HG03457 (cell line): ENCODE results near the gene ZNF574.

ENCODE experiments used
- ATAC-seq: cut with Tn5 transposase; IDR thresholded peaks from one replicate; pipeline ENCODE4 v1.9.1; 2021; ENCODE audit warnings: moderate number of reproducible peaks; ENCODE audit not compliant: unreplicated experiment

Gene ZNF574

DNA sequence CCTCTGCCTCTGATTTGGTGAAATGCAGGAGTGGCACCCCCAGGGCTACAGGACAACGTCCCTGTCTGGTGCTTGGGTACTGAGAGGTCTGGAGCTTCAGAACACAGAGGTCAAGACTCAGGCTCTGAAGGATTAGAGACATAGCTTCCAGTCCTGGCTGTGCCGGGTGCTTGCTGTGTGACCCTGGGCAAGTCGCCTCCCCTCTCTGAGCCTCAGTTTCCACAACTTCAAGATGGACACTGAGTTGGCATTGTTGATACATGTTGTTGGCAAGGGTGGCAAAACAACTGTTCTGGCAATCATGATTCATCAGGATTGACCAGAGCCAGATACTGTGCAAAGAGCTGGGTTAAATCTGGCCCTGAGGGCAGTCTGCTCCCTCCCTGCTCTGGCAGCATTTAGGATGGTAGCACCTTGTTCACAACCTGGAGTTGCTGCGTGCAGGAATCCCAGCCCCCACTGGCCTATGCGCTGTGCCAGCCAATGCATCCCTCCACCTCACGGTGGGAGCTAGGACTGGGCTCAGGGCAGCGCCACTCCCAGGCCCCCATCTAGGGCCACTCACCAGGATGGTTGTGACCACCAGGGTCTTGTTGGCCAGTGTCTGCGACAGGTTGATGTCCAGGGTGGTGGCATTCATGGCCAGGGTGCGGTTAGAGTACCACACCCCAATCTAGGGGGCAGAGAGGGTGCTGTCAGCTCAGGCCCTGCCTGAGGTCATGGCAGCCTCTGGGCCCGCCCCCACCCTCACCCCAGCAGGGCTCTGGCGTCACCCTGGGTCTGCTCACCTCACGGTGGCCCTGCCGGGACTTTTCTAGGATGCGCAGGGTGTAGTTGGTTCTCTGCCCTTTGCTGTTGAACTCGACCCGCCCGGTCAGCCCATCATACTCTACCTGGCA is 22.7 kb upstream of the ZNF574 start:
- no peak for ATAC-seq

- no peak for ATAC-seq
These were observed 21.8 kb upstream of the ZNF574 start for GRCh38 chr19:42054205-42054604.

GRCh38 chr19:42057846-42058245 is 18.1 kb upstream of the ZNF574 start:
- no peak for ATAC-seq

- ATAC-seq = no peak
These were observed 16.8 kb upstream of the ZNF574 start for GRCh38 chr19:42059196-42059595.

DNA sequence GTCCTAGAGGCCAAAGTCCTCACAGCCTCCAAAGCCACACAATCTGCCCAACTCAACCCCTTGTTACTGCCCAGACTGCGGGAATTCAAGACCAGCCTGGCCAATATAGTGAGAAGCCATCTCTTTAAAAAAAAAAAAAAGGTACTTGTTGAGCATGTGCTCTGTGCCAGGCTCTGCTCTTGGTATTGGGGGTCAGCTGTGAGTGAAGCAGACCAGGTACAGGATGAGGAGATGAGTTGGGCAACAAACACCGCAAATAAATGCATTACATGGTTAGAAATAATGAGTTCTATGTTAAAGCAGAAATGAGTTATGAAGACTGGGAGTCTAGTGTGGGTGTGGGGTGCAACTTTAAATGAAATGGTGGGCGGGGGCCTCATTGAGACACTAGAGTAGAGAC is 15.8 kb upstream of the ZNF574 start:
- ATAC-seq = no peak

DNA sequence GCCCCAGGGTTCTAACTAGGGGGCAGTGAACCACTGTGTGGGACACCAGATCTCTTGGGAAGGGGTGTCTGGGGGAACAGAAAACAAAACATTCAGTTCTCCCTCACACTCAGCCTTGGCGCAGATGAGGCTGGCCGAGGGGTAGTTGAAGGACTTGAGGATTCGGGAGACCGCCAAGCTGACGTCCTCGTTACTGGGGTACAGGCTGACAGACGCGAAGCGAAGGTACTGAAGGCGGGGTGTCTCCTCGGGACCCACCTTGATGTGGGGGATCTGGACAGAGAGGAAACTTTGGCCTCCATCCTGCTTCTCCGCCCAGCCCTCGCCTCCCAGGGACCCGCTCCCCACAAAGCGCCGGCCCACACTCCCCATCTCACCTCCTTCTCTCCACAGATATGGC is 13.6 kb upstream of the ZNF574 start:
- no peak for ATAC-seq

DNA sequence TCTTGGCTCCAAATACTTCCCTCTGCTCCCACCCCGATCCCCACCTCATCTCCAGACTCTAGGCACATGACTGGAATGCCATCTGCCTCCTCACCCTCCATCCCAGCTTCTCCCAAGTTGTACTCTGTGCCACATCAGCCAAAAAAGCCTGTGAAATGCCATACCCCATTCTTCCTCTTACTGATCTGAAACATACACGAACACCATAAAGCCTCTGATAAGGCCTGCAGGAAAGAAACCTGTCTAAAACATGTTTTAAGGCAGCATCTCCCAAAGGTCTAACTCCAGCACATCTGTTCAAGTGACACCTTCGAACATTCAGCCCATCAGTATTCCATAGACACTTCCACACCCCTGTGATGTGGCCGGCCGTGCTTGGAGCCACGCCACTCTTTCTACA is 11.5 kb upstream of the ZNF574 start:
- no peak for ATAC-seq

- ATAC-seq = no peak
These were observed 10.9 kb upstream of the ZNF574 start for GRCh38 chr19:42065051-42065450.

DNA sequence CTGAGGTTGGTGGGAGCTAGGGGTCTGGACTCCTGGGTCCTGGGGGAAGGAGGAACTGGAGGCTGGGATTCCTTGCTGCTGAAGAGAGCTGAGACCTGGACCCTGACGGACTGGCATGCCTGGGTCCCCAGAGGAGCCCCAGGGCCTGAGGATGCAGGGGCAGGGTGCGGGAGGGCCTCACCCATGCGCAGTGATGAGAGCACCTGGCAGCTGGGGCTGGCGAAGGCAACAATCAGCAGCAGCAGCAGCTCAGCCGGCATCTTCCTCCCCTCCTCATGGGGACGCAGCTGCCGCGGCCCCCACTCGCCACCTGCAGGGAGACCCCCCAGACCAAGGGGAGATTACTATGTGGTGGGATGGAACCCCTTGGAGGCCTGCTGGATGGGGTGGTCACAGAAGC is 10.5 kb upstream of the ZNF574 start:
- no peak for ATAC-seq

DNA sequence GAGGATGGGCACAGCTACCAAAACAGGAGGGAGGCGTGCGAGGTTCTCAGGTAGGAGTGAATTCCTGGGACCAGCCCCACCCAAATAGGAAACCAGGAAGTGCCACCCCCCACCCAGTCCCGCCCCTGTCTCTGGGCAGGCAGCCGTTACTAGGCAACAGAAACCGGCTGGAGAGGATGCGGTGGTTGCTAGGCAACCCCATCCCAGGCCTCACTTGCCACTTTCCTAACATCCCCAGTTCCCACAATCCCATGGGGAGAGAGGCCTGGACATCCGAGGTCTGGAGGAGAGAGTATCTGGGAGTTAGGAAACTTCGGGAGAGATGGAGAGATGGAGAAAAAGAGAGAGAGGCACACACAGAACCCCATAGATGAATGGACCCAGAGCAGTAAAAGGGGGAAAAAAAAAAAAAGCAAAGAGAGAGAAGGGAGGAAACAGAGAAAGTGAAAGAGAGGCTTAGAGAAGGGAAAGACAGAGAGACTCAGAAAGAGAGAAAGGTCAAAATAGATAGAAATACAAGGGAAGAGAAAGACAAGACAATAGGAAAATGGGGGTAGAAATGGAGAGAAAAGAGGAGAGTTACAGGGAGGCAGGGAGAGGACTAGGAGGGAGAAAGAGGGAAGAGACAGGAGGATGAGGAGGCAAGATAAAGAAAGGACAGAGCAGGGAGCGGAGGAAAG is 9.8 kb upstream of the ZNF574 start:
- ATAC-seq = no peak

DNA sequence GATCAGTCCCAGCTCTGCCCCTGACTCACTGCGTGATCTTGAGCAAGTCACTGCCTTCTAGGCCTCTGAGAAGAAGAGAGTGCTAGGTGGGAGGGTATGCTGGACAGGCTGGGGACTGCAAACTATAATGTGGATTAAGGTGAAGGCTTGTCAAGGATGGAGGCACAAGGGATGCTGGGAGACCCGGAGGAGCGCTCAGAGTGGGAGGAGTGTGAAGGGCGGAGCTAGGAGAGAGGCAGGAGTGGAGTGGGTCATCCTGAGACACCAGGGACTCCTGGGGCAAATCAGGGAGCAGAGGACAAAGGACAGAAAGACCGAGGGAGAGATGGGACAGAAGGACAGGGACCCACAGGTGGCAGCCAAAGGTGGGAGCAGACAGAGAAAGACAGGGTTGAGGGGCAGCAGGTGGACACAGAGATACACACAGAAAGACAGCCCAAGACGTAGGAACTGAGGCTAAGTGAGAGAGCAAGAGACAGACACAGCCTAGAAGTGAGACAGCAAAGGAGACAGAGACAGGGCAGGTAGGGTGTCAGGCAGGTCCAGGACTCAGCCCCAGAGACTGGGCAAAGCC is 8.6 kb upstream of the ZNF574 start:
- ATAC-seq = no peak

- ATAC-seq = no peak
These were observed 7.6 kb upstream of the ZNF574 start for GRCh38 chr19:42068361-42068755.

DNA sequence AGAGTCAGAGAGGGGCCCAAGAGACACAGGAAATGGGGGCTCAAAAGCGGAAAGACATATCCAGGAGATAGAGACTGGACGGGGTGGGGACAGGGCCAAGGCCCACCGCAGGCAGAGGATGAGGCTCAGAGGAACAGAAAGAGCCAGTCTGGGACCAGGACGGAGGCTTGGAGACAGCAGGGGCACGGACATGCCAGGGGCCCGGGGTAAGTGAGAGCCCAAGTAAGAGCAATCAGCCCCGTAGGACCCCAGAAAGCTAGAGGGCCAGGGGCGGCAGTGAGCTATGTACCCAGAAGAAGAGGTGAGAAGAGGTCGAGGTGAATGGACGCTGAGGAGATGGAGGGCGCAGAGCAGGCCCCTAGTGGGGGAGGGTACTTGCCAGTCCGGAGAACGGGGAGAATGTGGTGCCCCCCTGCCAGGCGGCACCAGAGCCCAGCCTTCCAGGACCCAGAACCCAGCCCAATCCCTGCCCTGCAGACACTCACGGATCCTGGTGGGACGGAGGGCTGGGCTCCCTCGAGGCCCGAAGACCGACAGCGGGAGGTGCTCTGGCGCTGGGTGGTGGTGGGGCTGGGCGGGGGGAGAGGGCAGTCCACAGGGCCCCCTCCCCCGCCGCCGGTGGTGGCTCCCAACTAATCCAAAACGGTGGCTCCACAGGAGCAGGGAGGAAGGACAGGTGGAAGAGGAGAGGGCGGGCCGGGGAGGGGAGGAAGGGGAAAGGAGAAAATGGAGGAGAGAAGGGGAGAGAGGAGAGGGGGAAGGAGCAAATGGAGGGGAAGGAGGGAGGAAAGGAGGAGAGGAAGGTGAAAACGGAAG is 7.0 kb upstream of the ZNF574 start:
- no peak for ATAC-seq

DNA sequence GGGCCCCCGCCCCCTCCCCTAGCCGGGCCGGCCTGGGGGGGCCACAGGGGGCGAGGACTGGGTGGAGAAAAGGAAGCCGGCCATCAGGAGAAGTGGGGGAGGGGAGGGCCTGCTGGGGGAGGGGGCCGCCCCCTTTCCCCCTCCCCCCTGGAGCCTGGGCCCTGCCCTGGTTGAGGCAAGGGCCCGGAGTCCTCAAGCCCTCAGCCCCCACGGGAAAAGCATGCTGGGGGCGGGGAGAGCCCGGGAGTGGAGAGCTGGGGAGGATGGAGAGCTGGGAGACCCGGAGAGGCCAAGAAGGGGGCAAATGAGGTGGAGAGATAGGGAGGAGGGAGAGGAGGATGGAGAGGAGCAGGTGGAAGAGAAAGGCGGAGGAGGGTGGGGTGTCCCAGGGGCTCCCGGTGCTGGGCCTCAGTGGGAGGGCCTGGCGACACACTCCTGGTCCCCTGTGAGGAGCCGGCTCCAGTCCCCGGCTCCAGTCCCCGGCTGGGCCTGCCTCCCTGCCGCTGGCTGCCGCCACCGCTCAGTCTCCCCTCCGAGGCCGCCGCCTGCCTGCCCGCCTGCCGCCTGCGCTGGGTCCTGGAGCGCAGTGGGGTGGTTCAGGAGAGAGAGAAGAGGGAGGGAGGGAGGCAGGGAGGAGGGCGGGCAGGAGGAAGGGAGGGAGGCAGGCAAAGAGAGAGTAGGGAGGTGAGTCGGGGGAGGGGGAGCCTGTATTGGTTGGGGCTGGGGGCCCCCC is 6.2 kb upstream of the ZNF574 start, which contains the start of gene GRIK5:
Gene GRIK5 (minus strand): TSS at position 588 of the 733 bp plus-strand sequence. CDS start 4,436 bp downstream, outside the sequence.
- no peak for ATAC-seq

DNA sequence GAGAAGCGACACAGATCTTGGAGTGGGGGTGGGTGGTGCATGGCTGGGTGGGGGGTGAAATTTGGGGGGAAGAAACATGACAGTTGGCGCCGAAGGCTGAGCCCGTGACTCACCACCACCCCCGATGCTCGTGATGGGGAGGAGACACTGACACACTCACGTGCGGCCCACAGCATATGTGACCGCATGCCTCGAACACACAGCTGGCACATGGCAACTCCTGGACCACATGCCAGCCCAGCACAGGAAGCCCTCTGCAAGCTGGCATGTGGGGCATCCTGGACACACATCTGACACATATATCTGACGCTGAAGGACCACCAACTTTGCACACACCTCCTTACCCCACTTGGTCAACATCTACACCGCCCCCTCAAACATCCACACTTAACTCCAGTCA is 4.7 kb upstream of the ZNF574 start:
- ATAC-seq = no peak

DNA sequence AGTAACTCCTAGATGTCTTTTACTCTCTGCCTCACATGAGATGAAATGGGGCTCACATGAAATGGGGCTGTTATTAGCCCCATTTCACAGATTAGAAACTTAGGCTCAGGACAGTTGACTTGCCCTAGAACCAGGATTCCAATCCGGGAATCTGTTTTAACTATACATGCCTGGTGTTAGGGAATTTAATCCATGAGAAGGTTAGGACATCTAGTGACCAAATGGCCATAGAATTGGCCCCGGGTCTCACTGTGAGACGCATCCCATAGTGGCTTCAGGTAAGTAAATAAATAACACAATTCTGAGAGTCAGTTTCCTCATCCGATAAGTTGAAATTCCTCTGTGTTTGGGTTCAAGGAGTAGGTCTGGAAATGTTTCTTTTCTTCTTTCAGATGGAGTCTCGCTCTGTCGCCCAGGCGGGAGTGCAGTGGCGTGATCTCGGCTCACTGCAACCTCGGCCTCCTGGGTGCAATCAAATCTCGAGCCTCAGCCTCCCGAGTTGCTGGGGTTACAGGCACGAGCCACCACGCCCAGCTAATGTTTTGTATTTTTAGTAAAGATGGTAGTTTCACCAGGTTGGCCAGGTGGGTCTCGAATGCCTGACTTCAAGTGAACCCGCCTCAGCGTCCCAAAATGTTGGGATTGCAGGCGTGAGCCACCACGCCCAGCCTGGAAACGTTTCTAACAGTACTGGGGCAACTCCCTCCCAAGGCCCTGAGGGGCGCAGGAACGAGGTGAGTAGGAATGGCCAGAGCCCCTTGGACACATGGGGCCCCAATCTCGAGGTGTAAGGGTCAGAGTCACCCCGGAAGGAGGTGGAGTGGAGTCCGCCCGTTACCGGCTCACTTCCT is 1.2 kb upstream of the ZNF574 start:
- no peak for ATAC-seq

DNA sequence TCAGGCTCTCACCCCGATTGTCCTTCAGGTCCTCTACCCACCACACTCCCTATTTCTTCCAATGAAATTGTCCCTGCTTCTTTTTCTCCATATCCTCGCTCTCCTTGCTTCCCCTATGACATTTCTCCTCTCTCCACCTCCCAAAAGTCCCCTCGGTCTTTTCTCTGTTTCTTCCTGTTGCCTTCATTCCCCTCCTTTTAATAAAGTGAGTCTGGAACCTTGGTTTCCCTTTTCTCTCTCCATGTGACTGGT is 676 bp upstream of the ZNF574 start:
- no peak for ATAC-seq

DNA sequence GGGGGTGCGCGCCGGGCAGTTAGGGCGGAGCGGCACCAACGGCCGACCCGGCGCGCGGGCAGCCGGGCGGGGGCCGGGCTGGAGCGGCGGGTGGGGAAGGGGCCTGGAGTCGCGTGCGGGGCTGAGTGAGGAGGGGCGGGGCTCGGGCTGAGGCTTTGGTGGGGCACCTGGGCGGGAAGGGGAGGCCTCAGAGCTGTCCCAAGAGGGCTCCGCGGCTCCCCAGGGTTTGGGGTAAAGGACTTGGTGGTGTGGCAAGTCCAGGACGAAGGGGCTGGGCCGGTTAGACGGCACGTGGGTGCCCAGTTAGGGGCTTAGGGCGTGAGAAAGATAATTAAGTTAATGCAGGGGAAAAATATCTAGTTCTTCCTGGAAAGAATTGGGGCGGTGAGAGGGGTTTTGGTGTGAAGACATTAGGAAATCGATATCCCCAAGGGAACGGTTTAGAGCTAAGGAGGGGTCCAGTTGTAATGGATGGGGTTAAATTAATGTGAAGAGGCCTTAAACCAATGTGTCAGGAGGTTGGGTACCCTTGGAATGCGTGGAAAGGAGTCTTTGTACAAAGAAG is 496 bp downstream of the ZNF574 start:
- no peak for ATAC-seq

GRCh38 chr19:42078058-42078457 is 2.1 kb downstream of the ZNF574 start:
- no peak for ATAC-seq
